ENCODE results near the gene CISH. TPM values are rescaled to one million over a fixed set of nuclear protein-coding genes. Genes with fewer than 3 reads are reported as not detected.

Gene CISH
- total RNA-seq, 2 donors from 2014 or later: 4.1 to 13.3 TPM

GRCh38 chr3:50599716-50600118, 11.9 kb downstream of the CISH start:
- TF ChIP-seq CTCF (IDR thresholded peaks at IDR 0.05): no peak
- no peaks in the 10 kb centered on the region for H3K9me3 ChIP-seq
- no peak overlapping the region for H3K4me3 ChIP-seq
- H3K36me3 ChIP-seq: no peaks in the 10 kb centered on the region
- DNase-seq (ENCODE audit: low spot score) (no peak), ATAC-seq (ENCODE audit: insufficient number of reproducible peaks, low FRiP score, low read depth) (no peak)
- H3K27me3 ChIP-seq (replicated peaks; ENCODE audit: insufficient read depth): no peaks in the 10 kb centered on the region
- H3K4me1 ChIP-seq (ENCODE audit: control insufficient read depth in 1 of 2, low read depth in 2 of 2): peaks cover 22 to 53% of the 10 kb centered on the region in 2 donors
- peak overlapping the region in 1 of 2 donors; percentile 99 for H3K27ac ChIP-seq

- ATAC-seq (ENCODE audit: insufficient number of reproducible peaks, low FRiP score, low read depth): no peak
- Histone ChIP-seq H3K9me3 (no peaks in the 10 kb centered on the region), H3K36me3 (no peaks in the 10 kb centered on the region), H3K4me1 (ENCODE audit: control insufficient read depth in 1 of 2, low read depth in 2 of 2) (peaks cover 17 to 48% of the 10 kb centered on the region in 2 donors), H3K27me3 (replicated peaks; ENCODE audit: insufficient read depth) (no peaks in the 10 kb centered on the region), H3K4me3 (no peak overlapping the region), H3K27ac (peak overlapping the region in 1 of 2 donors; percentile 28)
- TF ChIP-seq CTCF (IDR thresholded peaks at IDR 0.05): no peak
- no peak for DNase-seq (ENCODE audit: low spot score)
These were observed 12.4 kb downstream of the CISH start for GRCh38 chr3:50599115-50599715.

- Histone ChIP-seq H3K27ac (no peak overlapping the region), H3K4me3 (no peak overlapping the region), H3K36me3 (no peaks in the 10 kb centered on the region), H3K4me1 (ENCODE audit: control insufficient read depth in 1 of 2, low read depth in 2 of 2) (peaks cover 0 to 8% of the 10 kb centered on the region in 2 donors), H3K9me3 (no peaks in the 10 kb centered on the region), H3K27me3 (replicated peaks; ENCODE audit: insufficient read depth) (no peaks in the 10 kb centered on the region)
- TF ChIP-seq CTCF (IDR thresholded peaks at IDR 0.05): no peak
- ATAC-seq (ENCODE audit: insufficient number of reproducible peaks, low FRiP score, low read depth) (no peak), DNase-seq (ENCODE audit: low spot score) (no peak)
These were observed 17.3 kb downstream of the CISH start for GRCh38 chr3:50594253-50594785.

GRCh38 chr3:50592568-50592967, 19.0 kb downstream of the CISH start:
- TF ChIP-seq CTCF (IDR thresholded peaks at IDR 0.05): no peak
- peaks cover 0 to 17% of the 10 kb centered on the region in 2 donors for H3K4me1 ChIP-seq (ENCODE audit: control insufficient read depth in 1 of 2, low read depth in 2 of 2)
- H3K9me3 ChIP-seq: no peaks in the 10 kb centered on the region
- H3K36me3 ChIP-seq: no peaks in the 10 kb centered on the region
- no peak overlapping the region for H3K4me3 ChIP-seq
- no peak overlapping the region for H3K27ac ChIP-seq
- H3K27me3 ChIP-seq (replicated peaks; ENCODE audit: insufficient read depth): no peaks in the 10 kb centered on the region
- DNase-seq (ENCODE audit: low spot score) (no peak), ATAC-seq (ENCODE audit: insufficient number of reproducible peaks, low FRiP score, low read depth) (no peak)

- H3K36me3 ChIP-seq: no peaks in the 10 kb centered on the region
- H3K9me3 ChIP-seq: no peaks in the 10 kb centered on the region
- TF ChIP-seq CTCF (IDR thresholded peaks at IDR 0.05): no peak
- ATAC-seq (ENCODE audit: insufficient number of reproducible peaks, low FRiP score, low read depth) (no peak), DNase-seq (ENCODE audit: low spot score) (no peak)
- H3K4me1 ChIP-seq (ENCODE audit: control insufficient read depth in 1 of 2, low read depth in 2 of 2): peaks cover 0 to 26% of the 10 kb centered on the region in 2 donors
- no peak overlapping the region for H3K4me3 ChIP-seq
- no peaks in the 10 kb centered on the region for H3K27me3 ChIP-seq (replicated peaks; ENCODE audit: insufficient read depth)
- H3K27ac ChIP-seq: no peak overlapping the region
These were observed 20.3 kb downstream of the CISH start for GRCh38 chr3:50591196-50591741.

Data from thoracic aorta (tissue), 2 donors.